Measurements from ENCODE around the gene DNAH1.
A peak's percentile ranks its signal among the peaks of the same experiment; 100 is the strongest.

The DNAH1 gene

DNA sequence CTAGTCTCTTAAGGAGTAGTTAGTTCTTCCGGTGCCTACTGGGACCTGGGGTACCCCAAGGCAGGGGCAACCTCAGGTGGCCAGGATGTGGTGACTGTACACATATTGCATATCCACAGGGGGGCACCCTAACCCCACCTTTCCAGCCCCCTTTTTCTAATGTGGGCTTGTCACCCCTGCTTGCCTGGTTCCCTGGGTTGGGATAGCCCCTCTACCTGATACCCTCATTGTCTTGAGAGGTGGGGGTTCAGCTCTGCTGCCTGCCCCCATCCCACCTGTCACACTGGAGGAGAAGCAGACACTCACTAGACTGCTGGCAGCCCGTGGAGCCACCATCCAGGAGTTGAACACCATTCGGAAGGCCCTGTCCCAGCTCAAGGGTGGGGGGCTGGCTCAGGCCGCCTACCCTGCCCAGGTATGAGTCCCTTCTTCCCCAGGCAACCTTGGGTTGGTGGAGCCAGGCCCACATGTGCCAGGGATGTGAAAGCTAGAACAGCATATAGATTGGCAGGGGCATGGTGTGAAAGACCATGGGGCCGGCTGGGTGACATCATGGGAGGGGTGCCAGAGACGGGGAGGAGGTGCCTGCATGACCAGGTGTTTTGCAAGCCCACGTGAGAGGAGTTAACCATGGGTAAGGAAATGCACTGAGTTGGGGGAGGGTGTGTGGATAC is 24.5 kb upstream of the DNAH1 start:
- TF ChIP-seq CTCF (IDR thresholded peaks at IDR 0.05; ENCODE audit: borderline replicate concordance, insufficient read depth, low read depth, low read length): peak; percentile 50
- no peak overlapping the region for H3K4me3 ChIP-seq (ENCODE audit: low read depth, low read length)

GRCh38 chr3:52292247-52293065 is 23.7 kb upstream of the DNAH1 start:
- no peak overlapping the region for H3K4me3 ChIP-seq (ENCODE audit: low read depth, low read length)
- TF ChIP-seq CTCF (IDR thresholded peaks at IDR 0.05; ENCODE audit: borderline replicate concordance, insufficient read depth, low read depth, low read length): no peak

DNA sequence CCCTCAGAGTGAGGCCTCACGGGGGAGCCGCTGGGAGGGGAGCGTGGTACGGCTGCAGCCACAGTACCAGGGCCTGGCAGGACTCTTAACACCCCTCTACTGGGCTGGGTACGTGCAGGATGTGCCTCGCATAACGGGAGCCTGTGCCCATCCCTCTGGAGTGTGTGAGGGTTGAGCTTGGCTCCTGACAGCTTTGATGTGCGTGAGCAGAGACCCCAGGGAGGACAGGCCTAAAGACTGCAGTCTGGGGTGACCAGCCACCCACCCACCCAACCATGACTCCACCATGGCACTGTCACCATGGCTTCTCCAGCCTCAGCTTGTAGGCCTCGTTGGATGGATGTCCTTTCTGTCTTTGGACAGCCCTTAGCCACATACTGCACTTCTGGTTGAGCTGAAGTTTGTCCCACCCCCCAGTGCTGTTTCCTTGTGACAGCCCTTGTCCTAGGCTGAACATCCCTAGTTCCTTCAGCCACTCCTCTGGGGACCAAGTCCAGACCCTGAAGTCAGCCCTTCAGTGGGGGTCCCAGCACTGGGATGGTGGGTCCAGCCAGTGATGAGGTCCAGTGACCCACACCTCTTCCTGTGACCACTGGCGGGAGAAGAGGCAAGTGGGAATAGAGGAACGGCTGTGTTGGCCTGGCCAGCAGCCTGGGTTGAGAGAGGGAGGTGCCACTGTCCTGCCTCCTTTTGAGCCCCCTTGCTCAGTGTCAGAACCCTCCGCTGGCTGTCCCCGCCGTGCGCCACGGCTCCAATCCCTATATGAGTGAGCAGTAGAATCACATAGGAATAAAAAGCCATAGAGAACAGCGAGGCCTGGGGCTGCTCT is 22.4 kb upstream of the DNAH1 start:
- H3K4me3 ChIP-seq (ENCODE audit: low read depth, low read length): no peak overlapping the region
- no peak for TF ChIP-seq CTCF (IDR thresholded peaks at IDR 0.05; ENCODE audit: borderline replicate concordance, insufficient read depth, low read depth, low read length)

DNA sequence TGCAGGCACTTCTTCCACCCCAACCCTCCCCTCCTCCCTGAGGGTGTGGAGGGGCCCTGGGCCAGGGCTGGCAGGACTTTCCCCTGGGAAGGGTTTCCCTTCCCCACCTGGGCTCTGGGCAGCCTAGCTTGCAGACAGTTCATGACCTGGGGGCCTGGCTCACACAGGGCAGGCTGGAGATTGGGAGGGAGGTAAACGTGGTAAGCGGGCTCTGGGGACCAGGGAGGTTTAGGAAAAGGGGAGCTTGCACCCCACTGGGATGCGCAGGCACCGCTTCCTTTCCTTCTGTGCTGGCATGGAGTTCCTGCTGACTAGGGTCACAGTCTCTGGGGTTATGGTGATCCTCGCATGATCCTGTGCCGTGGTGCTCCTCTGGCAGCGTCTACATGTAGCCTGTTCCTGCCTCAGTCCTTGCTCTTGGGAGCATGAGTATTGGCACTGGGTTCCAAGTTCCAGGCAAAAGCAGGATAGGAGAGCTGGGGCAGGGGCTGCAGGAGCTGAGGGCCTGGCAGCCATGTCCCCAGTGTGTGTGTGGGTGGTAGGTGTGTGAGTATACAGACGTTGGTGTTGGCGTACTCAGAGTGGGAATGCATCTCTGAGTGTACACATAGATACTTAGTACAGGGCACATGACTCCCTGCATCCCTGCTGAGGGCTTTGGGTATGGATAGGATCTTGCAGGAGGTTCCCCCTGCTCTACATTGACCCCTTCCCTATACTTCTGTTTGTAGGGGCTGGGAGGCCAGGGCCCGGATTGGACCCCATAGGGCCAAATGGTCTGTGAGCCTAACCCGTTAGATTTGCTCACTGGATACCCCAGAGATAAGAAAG is 21.6 kb upstream of the DNAH1 start:
- no peak overlapping the region for H3K4me3 ChIP-seq (ENCODE audit: low read depth, low read length)
- no peak for TF ChIP-seq CTCF (IDR thresholded peaks at IDR 0.05; ENCODE audit: borderline replicate concordance, insufficient read depth, low read depth, low read length)

DNA sequence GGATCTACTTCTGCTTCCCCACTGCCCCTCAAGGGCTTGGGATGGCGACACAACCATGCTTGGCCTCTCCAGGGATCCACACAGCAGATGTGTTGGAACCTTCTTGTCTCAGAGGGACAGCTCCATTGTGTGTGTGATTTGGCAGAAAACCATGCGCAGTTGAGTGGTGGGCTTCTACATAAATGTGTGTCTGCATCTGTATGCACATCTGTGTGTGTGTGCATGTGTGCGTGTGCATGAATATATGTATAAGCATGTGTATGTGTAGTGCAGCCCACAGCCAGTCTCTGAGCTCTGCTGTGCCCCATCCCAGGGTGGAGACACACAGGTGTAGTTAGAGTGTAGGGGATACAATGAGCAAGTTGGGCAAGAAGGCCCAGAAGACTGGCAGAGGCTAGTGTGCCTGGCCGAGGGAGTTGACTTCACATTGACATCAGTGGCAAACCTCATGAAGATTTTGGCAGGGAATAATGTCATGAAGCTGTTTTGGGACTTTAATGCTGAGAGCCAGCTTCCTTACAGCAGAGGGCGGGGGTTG is 20.4 kb upstream of the DNAH1 start:
- no peak overlapping the region for H3K4me3 ChIP-seq (ENCODE audit: low read depth, low read length)
- TF ChIP-seq CTCF (IDR thresholded peaks at IDR 0.05; ENCODE audit: borderline replicate concordance, insufficient read depth, low read depth, low read length): no peak
